ENCODE measurements around the gene ZNHIT6. TPM values are rescaled to one million over a fixed set of nuclear protein-coding genes. Genes with fewer than 3 reads are reported as not detected.

Gene ZNHIT6
- total and polyA plus RNA-seq, 2 experiments from 2014 or later: 11.1 to 17.4 TPM

DNA sequence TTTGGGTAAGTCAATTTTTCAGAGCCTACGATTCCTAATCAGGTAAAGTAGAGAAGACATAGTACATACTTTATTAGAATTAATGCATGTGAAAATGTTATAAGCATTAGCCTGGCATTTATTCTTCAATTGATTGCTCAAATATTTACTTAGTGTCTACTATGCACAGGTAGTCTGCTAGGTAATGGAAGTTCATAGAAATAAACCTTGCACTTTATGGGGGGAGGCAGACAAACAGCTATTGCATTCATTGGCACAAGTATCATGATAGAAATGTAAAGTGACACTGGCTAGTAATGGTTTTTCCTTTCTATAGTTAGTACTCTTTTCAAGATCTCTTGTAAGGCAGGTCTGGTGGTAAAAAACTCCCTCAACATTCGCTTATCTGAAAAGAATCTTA, 44.9 kb downstream of the ZNHIT6 start:
- TF ChIP-seq, protein P1, sequence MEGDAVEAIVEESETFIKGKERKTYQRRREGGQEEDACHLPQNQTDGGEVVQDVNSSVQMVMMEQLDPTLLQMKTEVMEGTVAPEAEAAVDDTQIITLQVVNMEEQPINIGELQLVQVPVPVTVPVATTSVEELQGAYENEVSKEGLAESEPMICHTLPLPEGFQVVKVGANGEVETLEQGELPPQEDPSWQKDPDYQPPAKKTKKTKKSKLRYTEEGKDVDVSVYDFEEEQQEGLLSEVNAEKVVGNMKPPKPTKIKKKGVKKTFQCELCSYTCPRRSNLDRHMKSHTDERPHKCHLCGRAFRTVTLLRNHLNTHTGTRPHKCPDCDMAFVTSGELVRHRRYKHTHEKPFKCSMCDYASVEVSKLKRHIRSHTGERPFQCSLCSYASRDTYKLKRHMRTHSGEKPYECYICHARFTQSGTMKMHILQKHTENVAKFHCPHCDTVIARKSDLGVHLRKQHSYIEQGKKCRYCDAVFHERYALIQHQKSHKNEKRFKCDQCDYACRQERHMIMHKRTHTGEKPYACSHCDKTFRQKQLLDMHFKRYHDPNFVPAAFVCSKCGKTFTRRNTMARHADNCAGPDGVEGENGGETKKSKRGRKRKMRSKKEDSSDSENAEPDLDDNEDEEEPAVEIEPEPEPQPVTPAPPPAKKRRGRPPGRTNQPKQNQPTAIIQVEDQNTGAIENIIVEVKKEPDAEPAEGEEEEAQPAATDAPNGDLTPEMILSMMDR (IDR thresholded peaks at IDR 0.05; ENCODE audit: low read depth, low read length): no peak
- H3K4me3 ChIP-seq: no peak overlapping the region
- DNase-seq (ENCODE audit: low read depth in 1 of 2, low spot score in 1 of 2): no peak
- H3K36me3 ChIP-seq: no peaks in the 10 kb centered on the region
- H3K9me3 ChIP-seq (ENCODE audit: low read depth): no peaks in the 10 kb centered on the region
- H3K4me1 ChIP-seq (ENCODE audit: low read depth): peaks cover 4% of the 10 kb centered on the region
- H3K27me3 ChIP-seq: no peaks in the 10 kb centered on the region
- no peak overlapping the region for H3K27ac ChIP-seq

DNA sequence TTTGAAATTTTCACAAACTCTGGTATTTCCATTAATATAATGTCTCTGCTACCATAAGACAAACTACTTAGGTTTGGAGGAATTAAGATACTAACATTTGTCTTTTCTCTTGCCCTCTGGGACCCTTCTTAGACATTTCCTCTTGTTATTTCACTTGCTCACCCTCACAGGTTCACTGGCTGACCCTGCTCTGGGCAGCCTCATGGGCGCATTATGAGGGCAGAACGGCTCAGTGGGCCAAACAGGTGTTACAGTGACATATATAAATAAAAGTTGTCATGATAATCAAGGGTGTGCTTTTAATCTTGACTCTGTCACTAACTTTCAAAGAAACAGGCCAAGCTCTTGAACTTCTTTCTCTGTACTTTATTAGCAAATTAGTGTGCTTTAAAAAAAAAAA, 46.5 kb downstream of the ZNHIT6 start:
- Histone ChIP-seq H3K4me3 (no peak overlapping the region), H3K27ac (peak overlapping the region; percentile 2), H3K9me3 (ENCODE audit: low read depth) (no peaks in the 10 kb centered on the region), H3K27me3 (no peaks in the 10 kb centered on the region), H3K36me3 (no peaks in the 10 kb centered on the region), H3K4me1 (ENCODE audit: low read depth) (peaks cover 4% of the 10 kb centered on the region)
- peak in 1 of 2 donors; percentile 25 for DNase-seq (ENCODE audit: low read depth in 1 of 2, low spot score in 1 of 2)
- TF ChIP-seq, protein P1 (IDR thresholded peaks at IDR 0.05; ENCODE audit: low read depth, low read length): no peak

DNA sequence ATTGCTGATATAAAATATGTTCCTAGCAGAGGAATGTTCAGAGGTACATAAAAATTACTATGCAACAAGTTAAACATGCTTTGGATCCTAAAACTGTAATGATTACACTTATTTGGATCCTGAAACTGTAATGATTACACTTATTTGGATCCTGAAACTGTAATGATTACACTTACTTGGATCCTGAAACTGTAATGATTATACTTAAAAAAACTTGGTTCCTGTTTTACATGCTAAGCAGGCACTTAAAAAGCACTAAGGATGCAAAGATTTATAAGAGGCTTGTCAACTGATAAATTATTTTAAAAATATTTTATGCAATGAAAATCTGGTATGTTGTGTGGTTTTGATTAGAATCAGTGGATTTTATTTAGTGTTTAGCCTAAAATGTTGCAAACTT, 47.7 kb downstream of the ZNHIT6 start:
- Histone ChIP-seq H3K4me3 (no peak overlapping the region), H3K27me3 (no peaks in the 10 kb centered on the region), H3K9me3 (ENCODE audit: low read depth) (no peaks in the 10 kb centered on the region), H3K36me3 (peaks cover 4% of the 10 kb centered on the region), H3K27ac (no peak overlapping the region), H3K4me1 (ENCODE audit: low read depth) (peaks cover 4% of the 10 kb centered on the region)
- DNase-seq (ENCODE audit: low read depth in 1 of 2, low spot score in 1 of 2): no peak
- TF ChIP-seq, protein P1 (IDR thresholded peaks at IDR 0.05; ENCODE audit: low read depth, low read length): no peak

DNA sequence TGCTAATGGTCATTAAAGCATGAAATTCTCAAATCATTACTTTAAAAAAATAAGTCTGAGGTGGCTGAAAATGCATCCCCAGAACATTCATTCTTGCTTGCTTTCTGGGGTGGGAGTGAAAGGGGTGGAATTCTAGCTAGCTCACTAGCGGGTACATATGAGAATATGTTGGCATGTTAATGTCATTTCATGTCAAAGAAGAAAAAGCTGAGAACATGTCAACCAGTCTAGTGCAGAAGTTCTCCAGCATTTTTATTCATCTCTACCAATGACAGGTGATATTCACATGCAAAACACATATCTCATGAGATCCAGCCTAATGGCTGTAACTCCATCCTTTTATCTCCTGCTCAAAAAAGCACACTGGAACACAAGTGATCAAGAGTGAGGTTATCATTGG, 49.1 kb downstream of the ZNHIT6 start:
- Histone ChIP-seq H3K27ac (no peak overlapping the region), H3K27me3 (no peaks in the 10 kb centered on the region), H3K9me3 (ENCODE audit: low read depth) (no peaks in the 10 kb centered on the region), H3K4me1 (ENCODE audit: low read depth) (peaks cover 4% of the 10 kb centered on the region), H3K36me3 (peaks cover 4% of the 10 kb centered on the region), H3K4me3 (no peak overlapping the region)
- TF ChIP-seq, protein P1 (IDR thresholded peaks at IDR 0.05; ENCODE audit: low read depth, low read length): no peak
- no peak for DNase-seq (ENCODE audit: low read depth in 1 of 2, low spot score in 1 of 2)

DNA sequence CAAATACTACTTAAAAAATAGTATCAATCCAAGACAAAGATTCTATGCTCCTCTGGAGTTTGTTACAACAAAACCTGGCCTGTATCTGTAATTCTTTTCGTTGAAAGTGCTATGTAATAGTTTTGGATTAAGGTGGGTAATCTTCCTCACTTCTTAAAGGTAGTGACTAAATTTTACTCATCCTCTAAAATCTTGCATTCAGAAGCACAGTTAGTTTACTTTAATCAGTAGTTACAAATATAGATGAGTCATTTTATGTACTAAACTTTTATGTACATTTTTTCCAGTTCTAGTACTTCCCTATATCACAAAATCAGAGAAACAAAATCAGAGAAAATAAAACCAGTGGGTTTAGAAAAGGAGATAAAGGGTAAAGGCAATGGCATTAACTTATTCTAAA, 51.3 kb downstream of the ZNHIT6 start:
- H3K9me3 ChIP-seq (ENCODE audit: low read depth): no peaks in the 10 kb centered on the region
- peaks cover 4% of the 10 kb centered on the region for H3K4me1 ChIP-seq (ENCODE audit: low read depth)
- peaks cover 4% of the 10 kb centered on the region for H3K36me3 ChIP-seq
- H3K27ac ChIP-seq: no peak overlapping the region
- TF ChIP-seq, protein P1 (IDR thresholded peaks at IDR 0.05; ENCODE audit: low read depth, low read length): no peak
- no peaks in the 10 kb centered on the region for H3K27me3 ChIP-seq
- no peak overlapping the region for H3K4me3 ChIP-seq
- DNase-seq (ENCODE audit: low read depth in 1 of 2, low spot score in 1 of 2): no peak

DNA sequence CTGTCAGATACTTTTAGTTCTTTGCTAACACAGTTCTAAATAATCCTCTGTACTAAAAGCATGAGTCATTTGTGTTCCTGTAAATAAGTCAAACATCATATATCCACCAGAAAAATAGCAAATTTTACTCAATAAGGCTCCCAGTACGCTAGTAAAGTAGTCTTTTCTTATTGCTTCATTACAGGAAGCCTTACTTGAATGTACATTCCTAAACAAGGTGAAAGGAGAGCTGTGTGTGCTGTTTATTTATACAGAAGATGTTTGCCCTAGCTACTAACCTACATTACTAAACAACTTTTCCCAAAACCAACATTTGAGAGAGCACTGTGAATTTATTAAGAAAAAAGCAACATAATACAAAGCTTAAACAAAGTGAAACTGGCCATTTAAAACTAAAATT, 52.0 kb downstream of the ZNHIT6 start:
- peak in 1 of 2 donors; percentile 13 for DNase-seq (ENCODE audit: low read depth in 1 of 2, low spot score in 1 of 2)
- no peaks in the 10 kb centered on the region for H3K27me3 ChIP-seq
- no peak overlapping the region for H3K27ac ChIP-seq
- no peaks in the 10 kb centered on the region for H3K4me1 ChIP-seq (ENCODE audit: low read depth)
- H3K4me3 ChIP-seq: no peak overlapping the region
- peaks cover 4% of the 10 kb centered on the region for H3K36me3 ChIP-seq
- TF ChIP-seq, protein P1 (IDR thresholded peaks at IDR 0.05; ENCODE audit: low read depth, low read length): no peak
- H3K9me3 ChIP-seq (ENCODE audit: low read depth): no peaks in the 10 kb centered on the region
